Measurements from ENCODE around the gene MAP2K4. TPM values are rescaled to one million over a fixed set of nuclear protein-coding genes. Genes with fewer than 3 reads are reported as not detected.
A peak's percentile ranks its signal among the peaks of the same experiment; 100 is the strongest.

MAP2K4 gene
- total and polyA plus RNA-seq, 2 of the 4 experiments (the other 2 are of a cell fraction) = 14.5 to 32.6 TPM

DNA sequence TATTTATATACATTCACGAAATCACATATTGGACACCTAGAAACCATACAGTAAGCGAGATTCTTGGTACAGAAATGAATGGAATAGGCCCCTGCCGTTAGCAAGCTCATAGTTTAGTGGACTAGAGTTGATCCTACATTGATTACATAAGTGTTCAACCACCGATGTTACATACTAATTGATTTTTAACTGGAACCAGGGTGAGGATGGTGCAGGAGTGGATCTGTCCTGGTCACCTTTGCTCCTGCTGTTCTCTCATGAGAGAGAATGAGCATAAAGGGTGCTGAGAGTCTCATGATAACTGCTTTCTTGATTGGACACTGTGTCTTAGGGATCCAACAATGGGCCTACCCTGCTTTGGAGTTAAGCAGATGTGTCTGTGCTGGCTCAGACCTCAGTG, 13.9 kb downstream of the MAP2K4 start:
- Histone ChIP-seq H3K4me1 (ENCODE audit: control insufficient read depth, insufficient read depth, low read length) (no peaks in the 10 kb centered on the region; the same call in 1 of the 2 replicates), H3K9ac (ENCODE audit: low read depth, low read length) (no peak overlapping the region), H2AFZ (replicated peaks; ENCODE audit: low read length, poor library complexity) (no peak overlapping the region), H3K4me2 (ENCODE audit: low read depth, low read length) (no peak overlapping the region), H3K14ac (replicated peaks; ENCODE audit: low read depth, low read length) (no peak overlapping the region), H3K4me3 (ENCODE audit: insufficient read depth, low read depth, low read length) (no peak overlapping the region), H3K36me3 (ENCODE audit: control insufficient read depth, insufficient read depth, low read length) (peaks cover 3% of the 10 kb centered on the region), H3K4ac (ENCODE audit: low read depth, low read length) (no peak overlapping the region), H3K18ac (ENCODE audit: low read depth, low read length) (no peak overlapping the region), H2AK5ac (ENCODE audit: low read depth, low read length) (no peak overlapping the region), H4K8ac (ENCODE audit: low read depth in 2 of 2, low read length in 2 of 2) (no peak overlapping the region), H2BK5ac (ENCODE audit: low read depth, low read length, poor library complexity, severe bottlenecking) (no peak overlapping the region), H2BK120ac (ENCODE audit: low read depth, low read length) (no peak overlapping the region), H3K9me1 (ENCODE audit: insufficient read depth, low read length) (no peaks in the 10 kb centered on the region), H3K23ac (ENCODE audit: low read depth, low read length) (0 out of 2 replicates have a peak overlapping the region, but pooled peaks have one; percentile 33), H3K9me3 (ENCODE audit: control insufficient read depth, insufficient read depth, low read length) (no peaks in the 10 kb centered on the region), H4K20me1 (ENCODE audit: insufficient read depth, low read length) (peaks cover 36% of the 10 kb centered on the region), H3K27ac (ENCODE audit: insufficient read depth, low read length) (no peak overlapping the region), H2BK20ac (ENCODE audit: low read depth, low read length) (no peak overlapping the region), H4K91ac (ENCODE audit: insufficient read depth, low read depth, low read length) (no peak overlapping the region), H2BK15ac (ENCODE audit: low read depth, low read length) (no peak overlapping the region), H4K5ac (ENCODE audit: low read depth, low read length) (no peak overlapping the region), H2AK9ac (replicated peaks; ENCODE audit: low read depth, low read length, poor library complexity) (no peak overlapping the region), H3K27me3 (ENCODE audit: control insufficient read depth, insufficient read depth, low read length) (no peaks in the 10 kb centered on the region), H3K56ac (ENCODE audit: extremely low read depth, insufficient read depth, low read length) (no peak overlapping the region), H3K79me1 (ENCODE audit: low read depth in 1 of 2, low read length in 2 of 2) (peaks cover 29 to 50% of the 10 kb centered on the region in 2 experiments)
- intact Hi-C loops (cut with micrococcal nuclease) (no loop called here), dilution Hi-C loops (cut with HindIII; ENCODE audit: low sequenced_read_pairs, unreplicated experiment) (no loop called here), in situ Hi-C loops (cut with MboI; ENCODE audit: low sequenced_read_pairs) (no loop called here)
- POLR2A ChIA-PET (ENCODE audit: unreplicated experiment) = no interaction called here
- no TSS peak for BruUV-seq (replicated peaks)
- DNase-seq (no peak), ATAC-seq (ENCODE audit: low read depth) (no peak)
- WGBS, 2 experiments (ENCODE audit: extremely low coverage in 2 of 2, insufficient read length in 1 of 2) = no CpG with 5 or more reads among the region's 4 CpGs
- no peak for TF ChIP-seq MXI1 (IDR thresholded peaks at IDR 0.05; ENCODE audit: borderline replicate concordance, low read depth, low read length)
- TF ChIP-seq NFE2L2 (IDR thresholded peaks at IDR 0.05; ENCODE audit: low read depth, low read length) = no peak
- TF ChIP-seq, protein P1, sequence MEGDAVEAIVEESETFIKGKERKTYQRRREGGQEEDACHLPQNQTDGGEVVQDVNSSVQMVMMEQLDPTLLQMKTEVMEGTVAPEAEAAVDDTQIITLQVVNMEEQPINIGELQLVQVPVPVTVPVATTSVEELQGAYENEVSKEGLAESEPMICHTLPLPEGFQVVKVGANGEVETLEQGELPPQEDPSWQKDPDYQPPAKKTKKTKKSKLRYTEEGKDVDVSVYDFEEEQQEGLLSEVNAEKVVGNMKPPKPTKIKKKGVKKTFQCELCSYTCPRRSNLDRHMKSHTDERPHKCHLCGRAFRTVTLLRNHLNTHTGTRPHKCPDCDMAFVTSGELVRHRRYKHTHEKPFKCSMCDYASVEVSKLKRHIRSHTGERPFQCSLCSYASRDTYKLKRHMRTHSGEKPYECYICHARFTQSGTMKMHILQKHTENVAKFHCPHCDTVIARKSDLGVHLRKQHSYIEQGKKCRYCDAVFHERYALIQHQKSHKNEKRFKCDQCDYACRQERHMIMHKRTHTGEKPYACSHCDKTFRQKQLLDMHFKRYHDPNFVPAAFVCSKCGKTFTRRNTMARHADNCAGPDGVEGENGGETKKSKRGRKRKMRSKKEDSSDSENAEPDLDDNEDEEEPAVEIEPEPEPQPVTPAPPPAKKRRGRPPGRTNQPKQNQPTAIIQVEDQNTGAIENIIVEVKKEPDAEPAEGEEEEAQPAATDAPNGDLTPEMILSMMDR (conservative IDR thresholded peaks at IDR 0.05; ENCODE audit: low read depth, low read length) = no peak
- no peak for TF ChIP-seq CEBPB (IDR thresholded peaks at IDR 0.05; ENCODE audit: low read depth, low read length)
- no peak for TF ChIP-seq POLR2A (IDR thresholded peaks at IDR 0.05; ENCODE audit: low read depth, low read length)
- no peak for TF ChIP-seq SMC3 (IDR thresholded peaks at IDR 0.05; ENCODE audit: low read depth, low read length)
- no peak for TF ChIP-seq RFX5 (IDR thresholded peaks at IDR 0.05; ENCODE audit: low read depth, low read length)
- no peak for TF ChIP-seq BHLHE40 (IDR thresholded peaks at IDR 0.05; ENCODE audit: low read depth, low read length)
- TF ChIP-seq, protein P2, sequence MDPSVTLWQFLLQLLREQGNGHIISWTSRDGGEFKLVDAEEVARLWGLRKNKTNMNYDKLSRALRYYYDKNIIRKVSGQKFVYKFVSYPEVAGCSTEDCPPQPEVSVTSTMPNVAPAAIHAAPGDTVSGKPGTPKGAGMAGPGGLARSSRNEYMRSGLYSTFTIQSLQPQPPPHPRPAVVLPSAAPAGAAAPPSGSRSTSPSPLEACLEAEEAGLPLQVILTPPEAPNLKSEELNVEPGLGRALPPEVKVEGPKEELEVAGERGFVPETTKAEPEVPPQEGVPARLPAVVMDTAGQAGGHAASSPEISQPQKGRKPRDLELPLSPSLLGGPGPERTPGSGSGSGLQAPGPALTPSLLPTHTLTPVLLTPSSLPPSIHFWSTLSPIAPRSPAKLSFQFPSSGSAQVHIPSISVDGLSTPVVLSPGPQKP (IDR thresholded peaks at IDR 0.05; ENCODE audit: borderline replicate concordance, low read depth, low read length) = no peak
- no peak for TF ChIP-seq FOS (IDR thresholded peaks at IDR 0.05; ENCODE audit: low read depth, low read length)
- no peak for TF ChIP-seq MAZ (IDR thresholded peaks at IDR 0.05; ENCODE audit: borderline replicate concordance, low read depth, low read length)
- TF ChIP-seq, protein P3, sequence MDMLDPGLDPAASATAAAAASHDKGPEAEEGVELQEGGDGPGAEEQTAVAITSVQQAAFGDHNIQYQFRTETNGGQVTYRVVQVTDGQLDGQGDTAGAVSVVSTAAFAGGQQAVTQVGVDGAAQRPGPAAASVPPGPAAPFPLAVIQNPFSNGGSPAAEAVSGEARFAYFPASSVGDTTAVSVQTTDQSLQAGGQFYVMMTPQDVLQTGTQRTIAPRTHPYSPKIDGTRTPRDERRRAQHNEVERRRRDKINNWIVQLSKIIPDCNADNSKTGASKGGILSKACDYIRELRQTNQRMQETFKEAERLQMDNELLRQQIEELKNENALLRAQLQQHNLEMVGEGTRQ (IDR thresholded peaks at IDR 0.05; ENCODE audit: low read depth, low read length) = no peak
- no peak for TF ChIP-seq CHD1 (IDR thresholded peaks at IDR 0.05; ENCODE audit: low read depth, low read length)
- TF ChIP-seq RCOR1 (IDR thresholded peaks at IDR 0.05; ENCODE audit: insufficient replicate concordance, low read length) = no peak
- TF ChIP-seq RAD21 (IDR thresholded peaks at IDR 0.05; ENCODE audit: low read length) = no peak
- TF ChIP-seq MAFK (IDR thresholded peaks at IDR 0.05; ENCODE audit: low read depth, low read length) = no peak
- CTCF ChIA-PET = interaction anchor here (0.8 kb wide), 1 partner anchor 10 kb away, joined by 8 read pairs; no protein-coding TSS in a partner anchor

Data from IMR-90 (cell line).